HG03342 (cell line): ENCODE data around the gene MYO15A.
A peak's percentile ranks its signal among the peaks of the same experiment; 100 is the strongest.

Source experiments
- ATAC-seq: cut with Tn5 transposase; IDR thresholded peaks from one replicate; pipeline ENCODE4 v1.9.1; 2021; ENCODE audit warnings: mild to moderate bottlenecking, moderate library complexity; ENCODE audit not compliant: unreplicated experiment

MYO15A gene

GRCh38 chr17:18108401-18109312, at the start of gene MYO15A:
Gene MYO15A (plus strand): TSS chr17:18108756. CDS start chr17:18118801, 10,045 bp downstream.
- ATAC-seq: no peak

- ATAC-seq: no peak
Measured at GRCh38 chr17:18059283-18059682, 49.3 kb upstream of the MYO15A start.

DNA sequence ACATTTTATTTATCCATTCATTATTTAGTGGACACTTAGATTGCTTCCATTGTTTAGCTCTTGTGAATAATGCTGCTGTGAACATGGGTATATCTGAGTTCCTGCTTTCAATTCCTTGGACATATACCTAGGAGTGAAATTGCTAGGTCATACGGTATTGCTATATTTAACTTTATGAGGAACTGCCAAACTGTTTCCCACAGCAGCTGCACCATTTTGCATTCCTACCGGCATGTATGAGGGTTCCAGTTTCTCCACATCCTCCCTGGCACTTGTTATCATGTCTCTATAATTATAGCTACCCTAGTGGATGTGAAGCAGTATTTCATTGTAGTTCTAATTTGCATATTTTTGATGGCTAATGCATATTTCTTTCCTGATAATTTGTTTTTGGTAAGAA, 44.5 kb upstream of the MYO15A start:
- no peak for ATAC-seq

- no peak for ATAC-seq
Measured at GRCh38 chr17:18065546-18065945, 43.0 kb upstream of the MYO15A start.

DNA sequence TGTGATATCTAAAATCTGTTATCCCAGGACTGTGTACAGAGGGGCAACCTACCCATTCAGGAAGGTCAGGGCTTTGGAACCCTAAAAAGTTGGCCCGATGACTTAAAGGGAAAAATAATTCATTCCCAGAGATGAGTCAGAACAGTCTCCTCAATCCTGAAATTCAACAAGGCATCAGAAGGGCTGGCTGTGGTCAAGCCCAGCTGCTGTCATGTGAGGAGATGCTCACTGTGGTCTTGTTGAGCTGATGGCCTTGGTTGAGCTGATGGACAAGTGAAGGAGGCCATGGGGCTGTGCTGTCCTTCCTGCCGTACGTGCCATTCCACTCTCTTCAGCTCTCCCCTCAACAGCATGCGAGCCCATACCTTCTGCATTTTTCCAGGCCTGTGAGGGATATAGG, 41.7 kb upstream of the MYO15A start:
- no peak for ATAC-seq

DNA sequence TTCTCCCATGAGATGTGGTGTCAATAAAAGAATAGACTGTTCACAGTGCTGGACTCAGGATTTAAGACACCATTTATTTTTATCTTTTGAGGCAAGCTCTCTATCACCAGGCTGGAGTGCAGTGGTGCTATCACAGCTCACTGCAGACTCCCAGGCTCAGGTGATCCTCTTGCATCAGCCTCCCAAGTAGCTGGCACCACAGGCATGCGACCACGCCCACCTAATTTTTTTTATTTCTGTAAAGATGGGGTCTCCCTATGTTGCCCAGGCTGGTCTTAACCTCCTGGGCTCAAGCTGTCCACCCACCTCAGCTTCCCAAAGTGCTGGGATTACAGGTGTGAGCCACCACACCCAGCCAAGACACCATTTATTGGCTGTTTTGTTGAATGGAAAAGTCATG, 39.5 kb upstream of the MYO15A start:
- ATAC-seq: no peak

- no peak for ATAC-seq
Measured at GRCh38 chr17:18070861-18071340, 37.7 kb upstream of the MYO15A start.

GRCh38 chr17:18071751-18072150, 36.8 kb upstream of the MYO15A start:
- no peak for ATAC-seq

DNA sequence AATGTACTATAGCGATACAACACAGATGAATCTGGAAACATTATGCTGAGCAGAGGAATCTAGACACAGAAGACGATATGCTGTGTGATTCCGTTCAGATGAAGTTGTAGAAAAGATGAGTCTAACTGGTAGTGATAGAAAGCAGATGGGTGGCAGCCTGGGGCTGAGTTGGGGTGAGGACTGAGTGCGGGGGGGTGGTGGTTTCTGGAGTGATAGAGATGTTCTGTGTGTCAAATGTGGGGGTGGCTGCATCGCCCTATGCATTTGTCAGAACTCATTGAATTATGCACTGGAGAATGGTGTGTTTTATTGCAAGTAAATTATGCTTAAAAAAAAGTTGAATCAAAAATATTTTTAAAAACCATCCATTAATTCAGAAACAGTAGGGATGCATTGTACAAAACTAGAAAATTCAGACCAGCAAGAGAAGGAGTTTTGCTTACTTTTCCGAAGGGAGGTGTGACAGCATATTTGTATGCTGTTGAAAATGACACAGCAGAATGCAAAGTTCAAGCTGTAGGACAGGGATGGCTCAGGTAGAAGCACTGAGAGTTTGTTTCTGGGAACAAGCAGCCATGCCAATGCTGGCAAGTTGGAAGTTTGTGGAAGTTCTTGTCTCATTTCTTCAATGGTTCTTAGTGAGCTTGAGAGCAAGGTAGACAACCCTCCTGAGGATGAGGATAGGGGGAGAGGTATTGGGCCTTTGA, 33.8 kb upstream of the MYO15A start:
- no peak for ATAC-seq

GRCh38 chr17:18076936-18077335, 31.6 kb upstream of the MYO15A start:
- no peak for ATAC-seq

GRCh38 chr17:18079543-18079942, 29.0 kb upstream of the MYO15A start:
- no peak for ATAC-seq

- ATAC-seq: no peak
Measured at GRCh38 chr17:18084256-18084655, 24.3 kb upstream of the MYO15A start.

- peak; percentile 79 for ATAC-seq
Measured at GRCh38 chr17:18087610-18088491, 20.7 kb upstream of the MYO15A start, which contains the start of gene DRG2. Gene DRG2 (plus strand): TSS chr17:18087948. CDS start chr17:18088024, 76 bp downstream.

DNA sequence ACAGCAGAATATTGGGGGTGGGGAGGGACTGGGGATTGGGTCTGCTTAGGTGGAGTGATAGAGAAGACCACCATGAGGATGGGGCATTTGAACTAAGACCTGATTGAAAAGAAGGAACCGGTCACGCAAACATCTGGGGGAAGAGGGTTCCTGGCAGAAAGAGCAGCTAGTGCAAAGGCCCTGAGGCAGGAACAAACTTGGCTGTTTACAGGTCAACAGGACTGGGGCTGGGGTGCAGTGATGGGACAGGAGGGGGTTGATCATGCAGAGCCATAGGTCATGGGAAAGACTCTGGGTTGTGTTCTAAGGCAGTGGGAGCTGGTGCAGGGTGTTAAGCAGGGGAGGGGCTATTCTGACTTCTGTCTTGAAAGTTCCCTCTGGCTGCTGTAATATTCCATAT, 18.9 kb upstream of the MYO15A start:
- ATAC-seq: no peak

DNA sequence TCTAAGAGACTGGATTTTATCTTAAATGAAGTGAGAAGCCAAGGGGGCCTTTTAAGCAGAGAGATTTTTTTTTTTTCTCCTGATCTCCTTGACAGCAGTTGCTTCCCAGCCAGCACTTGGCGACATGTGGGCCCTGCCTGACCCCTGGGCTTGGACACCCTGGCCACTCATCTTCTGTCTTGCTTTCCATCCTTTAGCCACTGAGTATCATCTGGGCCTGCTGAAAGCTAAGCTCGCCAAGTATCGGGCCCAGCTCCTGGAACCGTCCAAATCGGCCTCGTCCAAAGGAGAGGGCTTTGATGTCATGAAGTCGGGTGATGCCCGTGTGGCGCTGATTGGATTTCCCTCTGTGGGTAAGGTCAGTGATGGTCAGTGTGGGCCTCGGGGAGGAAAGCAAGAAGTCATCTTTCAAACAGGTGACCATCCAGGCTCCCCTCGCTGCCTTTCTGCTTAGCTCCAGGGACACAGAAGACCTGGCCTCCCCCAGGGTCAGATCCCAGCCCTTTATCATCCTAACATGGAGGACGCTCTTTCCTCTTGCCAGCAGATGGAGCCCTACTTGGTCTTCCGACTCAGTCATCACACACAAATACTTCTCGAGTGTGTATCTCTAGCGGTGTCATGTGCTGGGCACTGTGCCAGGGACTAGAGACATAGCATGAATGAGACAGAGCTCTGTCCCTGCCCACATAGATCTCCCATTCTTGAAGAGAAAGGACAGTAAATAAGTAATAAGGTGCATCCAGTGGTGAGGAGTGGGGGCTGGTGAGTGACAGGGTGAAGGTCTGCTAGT, 14.7 kb upstream of the MYO15A start:
- no peak for ATAC-seq

DNA sequence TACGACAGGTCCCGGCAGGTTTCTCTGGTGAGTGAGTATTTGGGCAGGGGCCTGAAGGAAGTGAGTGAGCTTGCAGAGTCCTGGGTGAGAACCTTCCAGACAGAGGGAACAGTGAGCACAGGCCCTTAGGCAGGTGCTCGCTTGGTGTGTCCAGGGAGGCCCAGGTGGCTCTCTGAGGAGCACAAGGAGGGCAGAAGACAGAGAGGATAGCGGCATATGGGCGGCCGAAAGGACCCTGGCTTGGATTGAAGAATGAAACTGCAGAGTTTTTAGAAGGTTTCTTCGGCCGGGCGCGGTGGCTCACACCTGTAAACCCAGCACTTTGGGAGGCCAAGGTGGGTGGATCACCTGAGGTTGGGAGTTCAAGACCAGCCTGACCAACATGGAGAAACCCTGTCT, 14.1 kb upstream of the MYO15A start:
- ATAC-seq: no peak

DNA sequence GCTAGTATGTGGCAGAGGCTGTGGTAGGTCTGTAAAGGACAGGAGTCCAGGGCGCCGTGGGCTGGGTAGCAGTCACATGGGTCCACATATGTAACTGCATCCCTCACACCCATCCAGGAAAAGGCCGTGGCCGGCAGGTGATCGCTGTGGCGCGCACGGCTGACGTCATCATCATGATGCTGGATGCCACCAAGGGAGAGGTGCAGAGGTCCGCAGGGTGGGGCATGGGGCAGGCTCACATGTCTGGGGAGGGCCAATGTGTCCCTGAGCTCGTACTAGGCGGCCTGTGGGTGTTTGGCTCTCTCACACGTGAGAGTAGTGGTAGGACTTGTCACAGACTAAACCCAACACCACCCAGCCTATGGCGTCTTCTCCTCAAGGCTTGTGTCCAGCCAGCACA, 9.0 kb upstream of the MYO15A start:
- ATAC-seq: no peak

GRCh38 chr17:18100616-18101015, 7.9 kb upstream of the MYO15A start:
- no peak for ATAC-seq

- ATAC-seq: no peak
Measured at GRCh38 chr17:18101828-18102227, 6.7 kb upstream of the MYO15A start.

DNA sequence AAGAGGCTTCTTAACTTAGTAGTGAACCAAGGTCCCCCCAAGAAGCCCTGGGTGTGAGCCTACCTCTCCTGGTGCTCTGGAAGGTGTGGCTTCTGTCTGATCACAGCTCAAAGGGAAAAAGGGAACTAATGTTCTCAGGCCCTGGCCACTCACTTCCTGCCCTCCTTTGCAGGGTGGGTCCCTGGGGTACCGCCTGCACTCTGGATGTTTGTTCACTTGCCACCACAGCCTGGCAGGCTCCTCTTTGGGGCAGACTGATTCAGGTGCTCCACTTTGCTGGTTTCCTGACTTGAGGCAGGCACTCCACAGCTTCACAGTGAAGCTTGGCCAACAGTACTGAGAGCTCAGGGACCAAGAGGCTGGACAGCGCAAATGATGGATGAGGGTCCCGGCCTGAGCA, 5.9 kb upstream of the MYO15A start:
- no peak for ATAC-seq
